Tibial nerve (tissue), 4 donors: ENCODE results near the gene DMD.

ENCODE experiments used
- EP300 ChIP-seq, 2 donors: sonication (generic); formaldehyde crosslinking; IDR thresholded peaks; one replicate each; pipeline ENCODE4 v1.6.1; 2017; ENCODE audit warnings: antibody characterized with exemption in 2 of 2, mild to moderate bottlenecking in 1 of 2
- POLR2A ChIP-seq, 2 donors: fragments of 450-650 bp; IDR thresholded peaks; one replicate each; pipeline ENCODE4 v1.6.1; 2017; ENCODE audit warnings: antibody characterized with exemption in 2 of 2, mild to moderate bottlenecking in 2 of 2, moderate library complexity in 2 of 2
- TF ChIP-seq, protein P1 (sequence below), 5 experiments: fragments of 200-600 bp in 3 of 5; fragments of 450-650 bp in 2 of 5; sonication (generic) in 3 of 5; IDR thresholded peaks; one replicate each; pipeline ENCODE4 v1.5.1; 2016 to 2019; ENCODE audit warnings: antibody characterized with exemption in 5 of 5, mild to moderate bottlenecking in 3 of 5, moderate library complexity in 2 of 5

DNA sequence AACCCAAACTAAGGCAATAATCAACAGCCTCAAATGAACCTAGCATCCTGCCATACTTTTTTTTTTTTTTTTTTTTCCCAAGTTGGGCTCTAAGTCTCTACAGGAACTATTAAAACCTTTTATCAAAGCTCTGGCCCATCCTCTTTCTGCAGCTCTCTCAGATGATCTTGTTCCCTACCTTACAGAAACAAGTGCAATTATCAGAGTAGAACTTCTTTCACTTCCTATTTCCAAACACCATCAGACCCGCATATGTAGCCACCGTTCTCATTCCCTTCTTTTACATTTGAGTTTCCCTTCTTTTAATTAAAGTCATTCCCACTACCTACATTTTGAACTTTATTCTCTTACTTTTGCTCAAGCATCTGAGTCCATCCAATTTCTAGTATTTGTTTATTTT lies 690.6 kb downstream of the DMD start:
- no peak for TF ChIP-seq POLR2A (IDR thresholded peaks at IDR 0.05)
- TF ChIP-seq, protein P1, sequence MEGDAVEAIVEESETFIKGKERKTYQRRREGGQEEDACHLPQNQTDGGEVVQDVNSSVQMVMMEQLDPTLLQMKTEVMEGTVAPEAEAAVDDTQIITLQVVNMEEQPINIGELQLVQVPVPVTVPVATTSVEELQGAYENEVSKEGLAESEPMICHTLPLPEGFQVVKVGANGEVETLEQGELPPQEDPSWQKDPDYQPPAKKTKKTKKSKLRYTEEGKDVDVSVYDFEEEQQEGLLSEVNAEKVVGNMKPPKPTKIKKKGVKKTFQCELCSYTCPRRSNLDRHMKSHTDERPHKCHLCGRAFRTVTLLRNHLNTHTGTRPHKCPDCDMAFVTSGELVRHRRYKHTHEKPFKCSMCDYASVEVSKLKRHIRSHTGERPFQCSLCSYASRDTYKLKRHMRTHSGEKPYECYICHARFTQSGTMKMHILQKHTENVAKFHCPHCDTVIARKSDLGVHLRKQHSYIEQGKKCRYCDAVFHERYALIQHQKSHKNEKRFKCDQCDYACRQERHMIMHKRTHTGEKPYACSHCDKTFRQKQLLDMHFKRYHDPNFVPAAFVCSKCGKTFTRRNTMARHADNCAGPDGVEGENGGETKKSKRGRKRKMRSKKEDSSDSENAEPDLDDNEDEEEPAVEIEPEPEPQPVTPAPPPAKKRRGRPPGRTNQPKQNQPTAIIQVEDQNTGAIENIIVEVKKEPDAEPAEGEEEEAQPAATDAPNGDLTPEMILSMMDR (IDR thresholded peaks at IDR 0.05), result no peak
- no peak for TF ChIP-seq EP300 (IDR thresholded peaks at IDR 0.05)
